ENCODE results near the gene RAPGEF4. TPM values are rescaled to one million over a fixed set of nuclear protein-coding genes. Genes with fewer than 3 reads are reported as not detected.

Gene RAPGEF4
- total and polyA plus RNA-seq, 2 of the 4 experiments (the other 2 are of a cell fraction): 1.7 to 3.2 TPM

DNA sequence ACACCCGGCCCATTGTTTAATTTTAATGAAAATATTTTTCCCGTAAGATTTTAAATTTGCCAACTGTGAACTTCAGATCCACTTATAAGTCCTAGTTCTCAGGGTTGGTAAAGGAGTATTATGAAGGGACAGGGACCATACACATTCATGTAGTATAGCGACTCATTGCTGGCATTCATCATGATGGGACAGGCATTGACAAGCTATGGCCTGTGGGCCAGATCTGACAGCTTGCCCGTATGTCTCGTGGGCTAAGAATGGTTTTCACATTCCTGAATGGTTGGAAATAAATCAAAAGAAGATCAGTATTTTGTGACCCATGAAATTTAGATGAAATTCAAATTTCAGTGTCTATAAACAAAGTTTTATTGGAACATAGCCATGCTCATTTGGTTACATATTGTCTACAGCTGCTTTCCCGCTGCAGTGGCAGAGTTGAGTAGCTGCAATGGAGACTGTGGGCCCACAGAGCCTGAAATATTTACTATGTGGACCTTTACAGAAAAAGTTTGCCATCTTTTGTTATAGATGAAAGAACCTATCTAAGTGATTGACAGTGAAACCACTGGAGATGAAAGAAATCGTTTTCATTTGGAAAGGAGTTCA is 4.1 kb downstream of the RAPGEF4 start:
- Histone ChIP-seq H2BK15ac (ENCODE audit: low read depth, low read length) (no peak overlapping the region), H3K9ac (ENCODE audit: low read depth, low read length) (no peak overlapping the region), H2BK120ac (ENCODE audit: low read depth, low read length) (no peak overlapping the region), H2AK5ac (ENCODE audit: low read depth, low read length) (no peak overlapping the region), H2BK20ac (ENCODE audit: low read depth, low read length) (no peak overlapping the region), H3K27ac (ENCODE audit: insufficient read depth, low read length) (no peak overlapping the region), H3K4me1 (ENCODE audit: control insufficient read depth, insufficient read depth, low read length) (peaks cover 4% of the 10 kb centered on the region), H3K9me1 (ENCODE audit: insufficient read depth, low read length) (no peaks in the 10 kb centered on the region), H4K20me1 (ENCODE audit: insufficient read depth, low read length) (no peaks in the 10 kb centered on the region), H3K36me3 (ENCODE audit: control insufficient read depth, insufficient read depth, low read length) (no peaks in the 10 kb centered on the region), H3K79me1 (ENCODE audit: low read depth in 1 of 2, low read length in 2 of 2) (no peaks in the 10 kb centered on the region), H2AK9ac (replicated peaks; ENCODE audit: low read depth, low read length, poor library complexity) (no peak overlapping the region), H3K14ac (replicated peaks; ENCODE audit: low read depth, low read length) (no peak overlapping the region), H2BK5ac (ENCODE audit: low read depth, low read length, poor library complexity, severe bottlenecking) (no peak overlapping the region), H3K27me3 (ENCODE audit: control insufficient read depth, insufficient read depth, low read length) (peaks cover 7% of the 10 kb centered on the region; the same call in 1 of the 2 replicates), H3K4me2 (ENCODE audit: low read depth, low read length) (no peak overlapping the region), H3K56ac (ENCODE audit: extremely low read depth, insufficient read depth, low read length) (no peak overlapping the region), H4K91ac (ENCODE audit: insufficient read depth, low read depth, low read length) (no peak overlapping the region), H2AFZ (replicated peaks; ENCODE audit: low read length, poor library complexity) (no peak overlapping the region), H4K5ac (ENCODE audit: low read depth, low read length) (no peak overlapping the region), H3K4ac (ENCODE audit: low read depth, low read length) (no peak overlapping the region), H4K8ac (ENCODE audit: low read depth in 2 of 2, low read length in 2 of 2) (no peak overlapping the region), H3K23ac (ENCODE audit: low read depth, low read length) (no peak overlapping the region), H3K4me3 (ENCODE audit: insufficient read depth, low read depth, low read length) (no peak overlapping the region), H3K9me3 (ENCODE audit: control insufficient read depth, insufficient read depth, low read length) (no peaks in the 10 kb centered on the region; the same call in 1 of the 2 replicates), H3K18ac (ENCODE audit: low read depth, low read length) (no peak overlapping the region)
- no TSS peak for BruUV-seq (replicated peaks)
- dilution Hi-C loops (cut with HindIII; ENCODE audit: low sequenced_read_pairs, unreplicated experiment) (no loop called here), intact Hi-C loops (cut with micrococcal nuclease) (no loop called here), in situ Hi-C loops (cut with MboI; ENCODE audit: low sequenced_read_pairs) (no loop called here)
- TF ChIP-seq RAD21 (IDR thresholded peaks at IDR 0.05; ENCODE audit: low read length) (no peak), CHD1 (IDR thresholded peaks at IDR 0.05; ENCODE audit: low read depth, low read length) (no peak), MXI1 (IDR thresholded peaks at IDR 0.05; ENCODE audit: borderline replicate concordance, low read depth, low read length) (no peak), MAZ (IDR thresholded peaks at IDR 0.05; ENCODE audit: borderline replicate concordance, low read depth, low read length) (no peak), CEBPB (IDR thresholded peaks at IDR 0.05; ENCODE audit: low read depth, low read length) (no peak), MAFK (IDR thresholded peaks at IDR 0.05; ENCODE audit: low read depth, low read length) (no peak), BHLHE40 (IDR thresholded peaks at IDR 0.05; ENCODE audit: low read depth, low read length) (no peak), RCOR1 (IDR thresholded peaks at IDR 0.05; ENCODE audit: insufficient replicate concordance, low read length) (no peak), SMC3 (IDR thresholded peaks at IDR 0.05; ENCODE audit: low read depth, low read length) (no peak), POLR2A (IDR thresholded peaks at IDR 0.05; ENCODE audit: low read depth, low read length) (no peak), NFE2L2 (IDR thresholded peaks at IDR 0.05; ENCODE audit: low read depth, low read length) (no peak), FOS (IDR thresholded peaks at IDR 0.05; ENCODE audit: low read depth, low read length) (no peak), RFX5 (IDR thresholded peaks at IDR 0.05; ENCODE audit: low read depth, low read length) (no peak), USF2 (IDR thresholded peaks at IDR 0.05; ENCODE audit: low read depth, low read length) (no peak)
- TF ChIP-seq, protein P1, sequence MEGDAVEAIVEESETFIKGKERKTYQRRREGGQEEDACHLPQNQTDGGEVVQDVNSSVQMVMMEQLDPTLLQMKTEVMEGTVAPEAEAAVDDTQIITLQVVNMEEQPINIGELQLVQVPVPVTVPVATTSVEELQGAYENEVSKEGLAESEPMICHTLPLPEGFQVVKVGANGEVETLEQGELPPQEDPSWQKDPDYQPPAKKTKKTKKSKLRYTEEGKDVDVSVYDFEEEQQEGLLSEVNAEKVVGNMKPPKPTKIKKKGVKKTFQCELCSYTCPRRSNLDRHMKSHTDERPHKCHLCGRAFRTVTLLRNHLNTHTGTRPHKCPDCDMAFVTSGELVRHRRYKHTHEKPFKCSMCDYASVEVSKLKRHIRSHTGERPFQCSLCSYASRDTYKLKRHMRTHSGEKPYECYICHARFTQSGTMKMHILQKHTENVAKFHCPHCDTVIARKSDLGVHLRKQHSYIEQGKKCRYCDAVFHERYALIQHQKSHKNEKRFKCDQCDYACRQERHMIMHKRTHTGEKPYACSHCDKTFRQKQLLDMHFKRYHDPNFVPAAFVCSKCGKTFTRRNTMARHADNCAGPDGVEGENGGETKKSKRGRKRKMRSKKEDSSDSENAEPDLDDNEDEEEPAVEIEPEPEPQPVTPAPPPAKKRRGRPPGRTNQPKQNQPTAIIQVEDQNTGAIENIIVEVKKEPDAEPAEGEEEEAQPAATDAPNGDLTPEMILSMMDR (conservative IDR thresholded peaks at IDR 0.05; ENCODE audit: low read depth, low read length): no peak
- TF ChIP-seq, protein P2, sequence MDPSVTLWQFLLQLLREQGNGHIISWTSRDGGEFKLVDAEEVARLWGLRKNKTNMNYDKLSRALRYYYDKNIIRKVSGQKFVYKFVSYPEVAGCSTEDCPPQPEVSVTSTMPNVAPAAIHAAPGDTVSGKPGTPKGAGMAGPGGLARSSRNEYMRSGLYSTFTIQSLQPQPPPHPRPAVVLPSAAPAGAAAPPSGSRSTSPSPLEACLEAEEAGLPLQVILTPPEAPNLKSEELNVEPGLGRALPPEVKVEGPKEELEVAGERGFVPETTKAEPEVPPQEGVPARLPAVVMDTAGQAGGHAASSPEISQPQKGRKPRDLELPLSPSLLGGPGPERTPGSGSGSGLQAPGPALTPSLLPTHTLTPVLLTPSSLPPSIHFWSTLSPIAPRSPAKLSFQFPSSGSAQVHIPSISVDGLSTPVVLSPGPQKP (IDR thresholded peaks at IDR 0.05; ENCODE audit: borderline replicate concordance, low read depth, low read length): no peak
- WGBS, 2 experiments (ENCODE audit: extremely low coverage in 2 of 2, insufficient read length in 1 of 2): 83% methylated on average over 1 of the region's 7 CpGs; no CpG with 5 or more reads in 1 of the 2 experiments
- CTCF ChIA-PET: interaction anchor here (0.5 kb wide), 1 partner anchor 847 kb away, joined by 3 read pairs; no protein-coding TSS in a partner anchor
- no peak for ATAC-seq (ENCODE audit: low read depth)
- POLR2A ChIA-PET (ENCODE audit: unreplicated experiment): no interaction called here
- no peak for DNase-seq

All from IMR-90 (cell line).